ENCODE results near the gene DCP1B. TPM values are rescaled to one million over a fixed set of nuclear protein-coding genes. Genes with fewer than 3 reads are reported as not detected.

The DCP1B gene
- polyA plus RNA-seq, 2 of the 4 experiments (the other 2 are of a cell fraction), result 7.7 to 19.2 TPM

DNA sequence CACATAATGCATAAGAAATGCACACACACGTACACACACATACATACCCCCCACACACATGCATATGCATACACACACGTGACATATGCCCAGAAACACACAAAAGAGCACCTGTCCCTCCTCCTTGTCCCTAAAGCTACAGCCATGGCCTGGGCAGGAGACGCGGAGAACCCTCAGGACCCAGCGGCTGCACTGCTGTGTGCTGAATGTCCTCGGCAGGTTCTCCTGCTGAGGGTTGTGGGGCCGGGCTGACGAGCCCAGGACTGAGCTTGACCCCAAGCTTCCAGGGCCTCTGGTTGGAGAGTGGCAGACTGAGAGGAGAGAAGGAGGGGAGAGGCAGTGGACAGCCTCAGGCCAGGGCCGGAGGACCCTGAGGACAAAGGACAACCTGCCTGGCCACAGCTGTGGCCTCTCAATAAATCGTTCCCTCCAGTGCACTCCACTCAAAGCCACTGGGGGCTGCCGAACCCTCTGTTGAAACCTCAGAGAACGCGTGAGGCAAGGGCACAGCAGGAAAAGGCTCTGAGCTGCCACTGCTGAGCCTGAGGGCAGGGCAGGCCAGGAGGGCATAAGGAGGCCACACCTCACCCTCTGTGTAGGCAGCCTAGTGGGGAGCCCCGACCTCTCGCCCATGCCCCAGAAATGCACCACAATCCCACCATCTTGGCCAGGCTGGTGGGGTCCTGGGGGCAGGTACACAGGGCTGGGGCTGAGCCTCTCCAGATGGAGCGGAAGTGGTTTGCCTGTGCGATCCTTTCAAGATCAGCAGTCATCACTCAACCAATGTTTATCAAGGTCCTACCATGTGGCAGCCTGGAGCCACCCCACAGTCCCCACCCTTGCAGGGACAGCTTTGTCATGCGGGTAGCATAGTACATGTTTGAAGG is 88.9 kb downstream of the DCP1B start:
- ChIA-PET POLR2A (no interaction called here), CTCF (interaction anchor here (1.1 to 5.0 kb wide), 6 partner anchors 11 to 125 kb away, joined by 3 to 22 read pairs (median 4); no protein-coding TSS in a partner anchor)
- no peak for TF ChIP-seq NPAS2 (CRISPR knock-in tag; IDR thresholded peaks at IDR 0.05; ENCODE audit: borderline replicate concordance)
- no peak for TF ChIP-seq MAZ (IDR thresholded peaks at IDR 0.05; ENCODE audit: borderline replicate concordance, low read depth, low read length)
- TF ChIP-seq CTCF (IDR thresholded peaks at IDR 0.05), result no peak
- TF ChIP-seq, protein P1, sequence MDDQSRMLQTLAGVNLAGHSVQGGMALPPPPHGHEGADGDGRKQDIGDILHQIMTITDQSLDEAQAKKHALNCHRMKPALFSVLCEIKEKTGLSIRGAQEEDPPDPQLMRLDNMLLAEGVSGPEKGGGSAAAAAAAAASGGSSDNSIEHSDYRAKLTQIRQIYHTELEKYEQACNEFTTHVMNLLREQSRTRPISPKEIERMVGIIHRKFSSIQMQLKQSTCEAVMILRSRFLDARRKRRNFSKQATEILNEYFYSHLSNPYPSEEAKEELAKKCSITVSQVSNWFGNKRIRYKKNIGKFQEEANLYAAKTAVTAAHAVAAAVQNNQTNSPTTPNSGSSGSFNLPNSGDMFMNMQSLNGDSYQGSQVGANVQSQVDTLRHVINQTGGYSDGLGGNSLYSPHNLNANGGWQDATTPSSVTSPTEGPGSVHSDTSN (IDR thresholded peaks at IDR 0.05), result no peak
- WGBS (ENCODE audit: missing lambda C conversion rate), result 72% methylated on average over 10 of the region's 18 CpGs
- ATAC-seq, result no peak; a peak in 1 of 6 replicates
- no peaks in the 10 kb centered on the region for H3K4me1 ChIP-seq
- no peak overlapping the region for H3K27ac ChIP-seq
- DNase-seq (ENCODE audit: low read depth in 1 of 2, low spot score in 1 of 2), result no peak
- no peak overlapping the region for H3K4me2 ChIP-seq
- no peak for FAIRE-seq
- no peak overlapping the region for H3K4me3 ChIP-seq
- no peaks in the 10 kb centered on the region for H3K9me3 ChIP-seq

- no peak for ATAC-seq
- 52% methylated on average over 16 of the region's 17 CpGs for WGBS (ENCODE audit: missing lambda C conversion rate)
- Histone ChIP-seq H3K4me2 (no peak overlapping the region), H3K27ac (no peak overlapping the region), H3K4me1 (no peaks in the 10 kb centered on the region), H3K9me3 (no peaks in the 10 kb centered on the region), H3K4me3 (no peak overlapping the region)
- ChIA-PET CTCF (interaction anchor here (0.8 to 5.0 kb wide), 4 partner anchors 22 to 47 kb away, joined by 3 to 22 read pairs (median 4); no protein-coding TSS in a partner anchor), POLR2A (no interaction called here)
- no peak for DNase-seq (ENCODE audit: low read depth in 1 of 2, low spot score in 1 of 2)
- no peak for FAIRE-seq
- TF ChIP-seq RFX5 (IDR thresholded peaks at IDR 0.05) (no peak), ZNF302 (CRISPR knock-in tag; IDR thresholded peaks at IDR 0.05) (no peak), NPAS2 (CRISPR knock-in tag; IDR thresholded peaks at IDR 0.05; ENCODE audit: borderline replicate concordance) (no peak), FOSB (CRISPR knock-in tag; IDR thresholded peaks at IDR 0.05) (no peak), GATA3 (IDR thresholded peaks at IDR 0.05; ENCODE audit: borderline replicate concordance) (no peak), CEBPB (IDR thresholded peaks at IDR 0.05) (no peak)
These were observed 89.9 kb downstream of the DCP1B start for GRCh38 chr12:1914114-1914911.

- no peaks in the 10 kb centered on the region for H3K4me1 ChIP-seq
- ATAC-seq (no peak), FAIRE-seq (no peak), DNase-seq (ENCODE audit: low read depth in 1 of 2, low spot score in 1 of 2) (no peak)
- POLR2A ChIA-PET, result no interaction called here
- no peaks in the 10 kb centered on the region for H3K9me3 ChIP-seq
- 42% methylated on average over 11 of the region's 12 CpGs for WGBS (ENCODE audit: missing lambda C conversion rate)
- H3K4me3 ChIP-seq, result no peak overlapping the region
- CTCF ChIA-PET, result interaction anchor here (0.8 to 1.3 kb wide), 2 partner anchors 27 to 46 kb away, joined by 3 to 4 read pairs; no protein-coding TSS in a partner anchor
- H3K27ac ChIP-seq, result no peak overlapping the region
- TF ChIP-seq, protein P2, sequence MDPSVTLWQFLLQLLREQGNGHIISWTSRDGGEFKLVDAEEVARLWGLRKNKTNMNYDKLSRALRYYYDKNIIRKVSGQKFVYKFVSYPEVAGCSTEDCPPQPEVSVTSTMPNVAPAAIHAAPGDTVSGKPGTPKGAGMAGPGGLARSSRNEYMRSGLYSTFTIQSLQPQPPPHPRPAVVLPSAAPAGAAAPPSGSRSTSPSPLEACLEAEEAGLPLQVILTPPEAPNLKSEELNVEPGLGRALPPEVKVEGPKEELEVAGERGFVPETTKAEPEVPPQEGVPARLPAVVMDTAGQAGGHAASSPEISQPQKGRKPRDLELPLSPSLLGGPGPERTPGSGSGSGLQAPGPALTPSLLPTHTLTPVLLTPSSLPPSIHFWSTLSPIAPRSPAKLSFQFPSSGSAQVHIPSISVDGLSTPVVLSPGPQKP (IDR thresholded peaks at IDR 0.05; ENCODE audit: low read depth, low read length), result no peak
- TF ChIP-seq FOSL2 (IDR thresholded peaks at IDR 0.05), result no peak
- no peak for TF ChIP-seq FOSL2 (CRISPR knock-in tag; IDR thresholded peaks at IDR 0.05)
- no peak for TF ChIP-seq MAX (IDR thresholded peaks at IDR 0.05)
- TF ChIP-seq RARB (CRISPR knock-in tag; IDR thresholded peaks at IDR 0.05), result no peak
- TF ChIP-seq RAD21 (conservative IDR thresholded peaks at IDR 0.05 in 1 of 2, IDR thresholded peaks at IDR 0.05 in 1 of 2), result no peak
- no peak for TF ChIP-seq CBX2 (IDR thresholded peaks at IDR 0.05; ENCODE audit: borderline replicate concordance, low read depth)
- TF ChIP-seq CBX8 (IDR thresholded peaks at IDR 0.05), result no peak
- no peak for TF ChIP-seq FOSB (CRISPR knock-in tag; IDR thresholded peaks at IDR 0.05)
- H3K4me2 ChIP-seq, result no peak overlapping the region
These were observed 90.7 kb downstream of the DCP1B start for GRCh38 chr12:1913377-1914113.
